GM10266 (cell line): Measurements from ENCODE around the gene CACNA1D.

Experiments
- DNase-seq: peaks from one replicate; pipeline ENCODE4 v3.0.0; 2012; ENCODE audit errors: extremely low spot score
- TF ChIP-seq, protein P1 (sequence below): IDR thresholded peaks from 2 replicates; pipeline ENCODE4 v1.5.1; 2012; ENCODE audit warnings: mild to moderate bottlenecking, low read depth; ENCODE audit not compliant: control insufficient read depth, insufficient read depth; ENCODE audit errors: missing control alignments

The CACNA1D gene

DNA sequence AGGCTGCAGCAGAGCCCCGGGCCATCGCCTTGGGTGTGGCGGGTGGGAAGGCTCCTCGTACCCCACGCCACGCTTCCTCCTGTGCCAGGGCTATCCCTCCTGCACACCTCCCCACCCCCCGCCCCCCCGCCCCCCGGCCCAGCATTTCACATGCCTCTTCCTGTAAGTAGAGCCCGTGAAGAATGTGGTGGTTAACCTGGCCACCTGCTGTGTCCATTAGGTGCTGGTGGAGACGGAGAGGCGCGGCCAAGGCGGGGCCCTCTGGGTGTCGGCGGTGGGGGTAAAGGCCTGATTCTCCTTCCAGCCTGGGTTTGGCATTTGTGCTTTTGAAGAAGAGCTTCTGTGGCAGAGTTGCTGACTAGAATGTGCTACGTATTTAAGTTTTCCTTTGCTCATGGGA, 224.1 kb downstream of the CACNA1D start:
- TF ChIP-seq, protein P1, sequence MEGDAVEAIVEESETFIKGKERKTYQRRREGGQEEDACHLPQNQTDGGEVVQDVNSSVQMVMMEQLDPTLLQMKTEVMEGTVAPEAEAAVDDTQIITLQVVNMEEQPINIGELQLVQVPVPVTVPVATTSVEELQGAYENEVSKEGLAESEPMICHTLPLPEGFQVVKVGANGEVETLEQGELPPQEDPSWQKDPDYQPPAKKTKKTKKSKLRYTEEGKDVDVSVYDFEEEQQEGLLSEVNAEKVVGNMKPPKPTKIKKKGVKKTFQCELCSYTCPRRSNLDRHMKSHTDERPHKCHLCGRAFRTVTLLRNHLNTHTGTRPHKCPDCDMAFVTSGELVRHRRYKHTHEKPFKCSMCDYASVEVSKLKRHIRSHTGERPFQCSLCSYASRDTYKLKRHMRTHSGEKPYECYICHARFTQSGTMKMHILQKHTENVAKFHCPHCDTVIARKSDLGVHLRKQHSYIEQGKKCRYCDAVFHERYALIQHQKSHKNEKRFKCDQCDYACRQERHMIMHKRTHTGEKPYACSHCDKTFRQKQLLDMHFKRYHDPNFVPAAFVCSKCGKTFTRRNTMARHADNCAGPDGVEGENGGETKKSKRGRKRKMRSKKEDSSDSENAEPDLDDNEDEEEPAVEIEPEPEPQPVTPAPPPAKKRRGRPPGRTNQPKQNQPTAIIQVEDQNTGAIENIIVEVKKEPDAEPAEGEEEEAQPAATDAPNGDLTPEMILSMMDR = no peak
- DNase-seq = no peak

DNA sequence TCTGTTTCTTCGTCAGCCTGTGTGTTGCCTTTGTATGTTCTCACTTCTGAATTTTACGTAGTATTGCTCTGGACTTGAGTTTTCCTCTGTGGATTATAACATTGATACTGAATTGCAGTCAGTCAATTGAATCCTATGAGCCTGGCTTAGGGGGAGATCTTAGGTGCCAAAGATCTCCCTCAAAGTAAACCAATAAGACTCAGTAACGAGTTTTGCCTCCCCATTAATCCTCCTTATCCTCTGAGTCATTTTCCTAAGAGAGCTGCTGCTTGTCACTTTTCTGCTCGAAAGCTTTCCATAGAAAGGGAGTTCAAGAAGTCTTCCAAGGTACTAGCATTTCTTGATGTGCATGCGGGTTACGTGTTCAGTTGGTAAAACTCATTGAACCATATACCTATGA, 225.4 kb downstream of the CACNA1D start:
- TF ChIP-seq, protein P1 = no peak
- DNase-seq = no peak

DNA sequence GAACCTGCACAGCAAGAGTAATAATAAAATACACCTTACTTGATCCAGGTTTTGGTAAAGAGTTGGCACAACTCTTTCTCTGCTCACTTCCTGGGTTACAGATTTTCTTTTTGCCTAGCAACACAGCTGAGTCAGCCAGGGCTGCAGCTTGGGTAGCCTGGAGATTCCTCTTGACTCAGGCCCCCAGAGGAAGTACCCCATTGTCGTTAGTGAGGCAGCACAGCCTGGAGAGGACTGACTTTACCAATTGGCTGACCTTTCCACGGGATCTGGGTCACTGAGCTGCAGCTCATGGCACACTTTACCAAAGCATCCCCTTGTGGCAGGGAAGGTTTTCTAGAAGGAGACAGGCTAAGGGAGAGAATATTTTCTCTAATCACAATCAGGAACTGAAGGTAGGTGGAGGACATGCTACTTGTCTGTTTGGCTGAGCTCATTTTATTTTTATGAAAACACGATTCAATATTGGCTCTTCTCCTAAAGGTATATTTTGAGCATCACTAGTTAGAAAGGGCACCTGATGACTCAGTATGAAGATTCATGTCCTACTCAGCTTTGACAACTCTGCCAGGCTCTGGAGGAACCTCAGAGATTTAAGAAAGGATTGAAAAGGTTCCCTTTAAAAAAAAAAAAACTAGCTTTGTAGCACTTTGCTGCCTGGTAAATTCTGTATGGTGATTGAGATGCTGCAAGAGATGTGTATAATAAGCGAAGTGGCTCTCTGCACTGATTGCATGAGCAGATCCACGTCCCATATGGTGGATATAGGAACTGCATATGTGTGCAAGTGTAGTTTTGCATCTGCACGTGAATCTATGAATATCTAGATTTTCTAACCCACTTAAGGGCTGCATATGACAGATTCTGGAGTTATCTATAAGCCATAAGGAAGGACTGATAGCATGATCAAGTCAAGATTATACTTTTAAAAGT, 227.0 kb downstream of the CACNA1D start:
- TF ChIP-seq, protein P1 = no peak
- no peak for DNase-seq

DNA sequence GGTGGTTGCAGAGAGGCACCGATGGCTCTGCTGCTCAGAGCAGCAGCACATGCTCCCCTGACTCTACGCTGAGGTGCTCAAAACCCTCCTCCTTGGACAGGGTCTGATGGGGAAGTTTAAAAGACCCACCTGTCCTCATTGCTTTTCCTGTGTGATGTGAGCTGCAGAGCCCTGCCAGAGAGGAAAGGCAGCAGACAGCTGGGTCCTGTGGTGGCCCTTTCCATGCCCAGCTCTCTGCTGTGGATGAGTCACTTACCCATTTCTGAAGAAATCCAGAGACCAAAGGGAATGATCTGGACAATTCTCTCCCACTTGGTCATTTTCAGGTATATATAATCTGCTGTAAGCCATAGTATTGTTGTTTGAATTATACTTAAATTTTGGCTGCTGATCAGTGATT, 230.2 kb downstream of the CACNA1D start:
- DNase-seq = no peak
- TF ChIP-seq, protein P1 = no peak

DNA sequence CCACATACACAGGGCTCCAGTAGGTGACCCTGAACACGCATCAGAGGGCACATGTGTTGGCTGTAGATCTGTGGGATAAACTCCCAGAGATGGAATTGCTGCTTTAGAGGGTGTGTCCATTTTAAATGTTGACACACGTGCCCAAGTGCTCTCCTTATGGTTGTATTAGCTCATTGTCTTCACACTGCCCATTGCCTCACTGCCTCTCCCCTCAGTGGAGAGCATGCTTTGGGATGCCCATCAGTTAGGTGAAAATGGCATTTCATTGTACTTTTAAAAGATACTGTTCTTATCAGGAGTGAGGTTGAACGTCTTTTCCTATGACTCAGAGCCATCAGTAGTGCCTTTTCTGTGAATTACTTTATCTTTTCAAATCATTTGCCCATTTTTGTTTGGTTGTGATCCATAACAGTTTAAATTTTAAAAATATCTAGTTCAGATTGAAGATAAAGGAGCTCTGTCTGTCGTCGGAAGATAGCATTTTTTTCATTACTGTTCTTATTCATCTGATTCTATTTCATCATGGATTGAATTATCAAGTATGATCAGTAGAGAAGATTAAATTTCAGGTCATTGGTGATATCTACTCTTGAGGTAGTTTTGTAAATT, 231.1 kb downstream of the CACNA1D start:
- TF ChIP-seq, protein P1 = no peak
- no peak for DNase-seq

DNA sequence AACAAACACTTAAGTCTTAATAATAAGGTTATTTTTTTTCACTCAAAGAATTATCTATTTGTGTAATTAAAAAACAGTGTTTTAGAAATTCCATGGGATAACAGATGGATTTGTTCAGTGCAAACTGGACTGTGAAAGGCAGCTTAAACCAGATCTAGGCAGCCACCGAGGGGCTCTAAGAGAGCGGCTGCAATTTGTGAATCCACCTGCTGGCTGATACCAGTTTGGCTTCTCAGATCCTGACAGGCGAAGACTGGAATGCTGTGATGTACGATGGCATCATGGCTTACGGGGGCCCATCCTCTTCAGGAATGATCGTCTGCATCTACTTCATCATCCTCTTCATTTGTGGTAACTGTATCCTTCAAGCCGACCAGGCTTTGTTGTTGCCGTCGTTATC, 232.2 kb downstream of the CACNA1D start:
- TF ChIP-seq, protein P1 = no peak

DNA sequence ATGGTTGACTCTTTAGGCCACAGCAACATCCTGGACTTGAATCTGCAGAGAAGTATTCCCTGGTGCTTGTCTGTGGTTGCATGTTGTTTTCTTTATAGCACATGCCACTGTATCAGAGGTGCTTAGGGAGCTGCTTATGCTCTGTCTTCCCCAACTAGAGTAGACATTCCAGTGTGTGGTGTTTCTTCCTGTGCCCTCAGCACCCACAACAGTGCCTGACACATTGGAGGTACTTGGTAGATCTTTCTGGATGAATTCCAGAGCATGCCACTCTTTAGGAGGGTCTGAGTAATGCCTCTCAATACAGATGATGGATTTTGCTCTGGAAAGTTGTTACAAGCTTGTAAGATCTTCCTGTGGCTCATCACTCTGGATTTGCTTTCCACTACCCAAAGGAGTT, 234.2 kb downstream of the CACNA1D start:
- TF ChIP-seq, protein P1 = no peak
- no peak for DNase-seq

More for the DNA sequence above, 232.2 kb downstream of the CACNA1D start:
- no peak for DNase-seq
